Stimulated activated CD8-positive, alpha-beta memory T cell treated with anti-CD3 and anti-CD28 coated beads, Interleukin-4, amount 100 ng/mL, for 4 hours (primary cell): ENCODE results near the gene ADRA2C.

Source experiments
- DNase-seq, 2 donors: peaks; one replicate each; pipeline ENCODE4 v3.0.0-alpha.2; 2020; ENCODE audit warnings: low read depth in 2 of 2, low spot score in 1 of 2

The ADRA2C gene

DNA sequence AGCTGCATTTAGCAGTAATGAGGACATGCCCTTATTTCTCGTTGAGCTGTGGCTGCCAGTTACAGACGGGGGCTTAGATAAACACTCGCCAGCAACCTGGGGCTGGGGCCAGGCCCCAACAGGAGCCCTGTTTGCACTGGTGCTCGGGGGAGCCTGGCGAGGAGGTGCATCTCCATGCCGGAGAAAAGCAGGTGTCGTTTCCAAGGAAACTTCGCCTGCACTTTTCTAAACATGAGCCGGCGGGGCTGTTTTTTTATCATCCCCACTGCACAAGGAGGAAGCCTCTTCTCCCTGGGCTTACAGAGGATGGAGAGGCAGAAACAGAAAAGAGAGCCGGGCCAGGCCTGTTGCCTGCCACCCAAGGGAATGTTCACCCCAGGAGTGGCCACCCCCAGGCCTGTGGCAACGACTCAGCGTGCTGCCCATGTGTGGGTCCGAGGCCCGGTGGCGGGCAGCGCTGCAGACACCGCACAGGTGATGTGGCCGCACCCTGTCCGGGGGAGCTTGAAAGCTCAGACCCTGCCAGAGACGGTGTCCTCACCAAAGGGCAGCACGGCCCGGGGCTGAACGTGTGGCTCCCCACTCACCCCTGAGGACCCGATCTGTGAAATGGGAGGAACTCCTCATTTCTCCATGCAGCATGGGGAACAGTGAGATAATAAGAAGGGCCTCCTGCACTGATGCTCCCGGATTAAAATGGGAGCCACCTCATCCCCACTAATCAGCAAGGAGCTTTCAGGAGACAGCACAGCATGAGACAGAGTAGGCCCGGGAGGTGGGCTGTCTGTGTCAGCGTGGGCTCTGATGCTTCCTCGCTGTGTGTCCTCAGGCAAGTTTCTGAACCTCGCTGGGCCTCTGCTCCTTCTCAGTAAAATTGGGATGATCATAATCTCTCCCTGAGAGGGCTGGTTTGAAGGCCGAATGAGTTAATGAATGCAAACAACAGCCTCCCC, 33.8 kb upstream of the ADRA2C start:
- DNase-seq = no peak

DNA sequence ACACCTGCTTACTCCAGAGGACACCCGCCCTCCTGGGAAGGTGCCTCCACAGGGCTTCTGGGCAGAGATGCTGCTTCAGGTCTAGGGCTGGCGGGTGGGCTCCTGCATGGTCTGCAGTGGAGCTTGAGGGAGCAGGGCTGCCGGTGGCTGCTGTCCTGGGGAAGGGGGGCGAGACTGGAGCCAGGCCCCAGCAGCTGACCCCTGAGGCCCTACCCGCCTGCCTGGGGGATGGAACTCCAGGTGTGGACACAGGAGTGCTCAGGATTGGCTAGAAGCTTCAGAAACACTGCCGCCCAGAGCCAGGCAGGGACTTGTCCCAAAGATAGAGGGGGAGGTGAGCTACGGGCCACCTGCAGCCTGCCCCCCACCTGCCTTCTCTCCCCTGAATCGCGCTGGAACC, 33.0 kb upstream of the ADRA2C start:
- DNase-seq = no peak

DNA sequence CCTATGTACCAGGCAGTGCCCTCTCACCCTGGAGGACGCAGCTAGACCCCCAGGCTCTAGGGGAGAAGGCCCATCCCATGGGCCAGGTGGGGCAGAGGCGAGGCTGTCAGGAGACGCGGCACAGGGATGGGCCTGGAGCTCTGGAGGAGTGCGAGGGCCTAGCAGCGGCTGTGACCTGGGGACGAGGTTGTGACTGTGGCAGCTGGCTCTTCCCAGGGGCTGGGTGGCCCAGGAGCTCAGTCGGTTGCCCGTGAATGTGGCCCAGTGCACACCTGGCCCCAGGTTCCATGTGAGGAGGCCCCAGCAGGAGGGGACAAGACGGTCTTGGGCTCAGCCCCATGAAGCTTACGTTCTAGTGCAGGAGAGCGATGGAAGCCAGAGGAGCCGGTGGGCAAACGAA, 31.0 kb upstream of the ADRA2C start:
- no peak for DNase-seq

DNA sequence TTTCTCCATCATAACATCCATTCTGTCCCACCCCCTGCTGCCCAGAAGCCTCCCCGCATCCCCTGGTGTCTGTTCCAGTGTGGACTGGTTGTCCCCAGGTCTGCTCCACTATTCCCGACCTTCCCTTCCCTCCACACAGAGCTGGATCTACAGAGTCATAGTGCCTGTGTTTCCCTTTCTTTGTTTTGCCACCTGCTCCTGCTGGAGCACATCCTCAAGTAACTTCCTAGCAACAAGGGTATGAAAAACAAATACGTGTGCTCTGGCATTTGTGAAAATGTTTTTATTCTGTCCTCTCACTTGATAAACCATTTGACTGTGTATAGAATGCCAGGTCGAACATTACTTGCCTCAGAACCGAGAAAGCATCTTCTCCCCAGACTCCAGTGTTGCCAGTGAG, 29.9 kb upstream of the ADRA2C start:
- DNase-seq = no peak

DNA sequence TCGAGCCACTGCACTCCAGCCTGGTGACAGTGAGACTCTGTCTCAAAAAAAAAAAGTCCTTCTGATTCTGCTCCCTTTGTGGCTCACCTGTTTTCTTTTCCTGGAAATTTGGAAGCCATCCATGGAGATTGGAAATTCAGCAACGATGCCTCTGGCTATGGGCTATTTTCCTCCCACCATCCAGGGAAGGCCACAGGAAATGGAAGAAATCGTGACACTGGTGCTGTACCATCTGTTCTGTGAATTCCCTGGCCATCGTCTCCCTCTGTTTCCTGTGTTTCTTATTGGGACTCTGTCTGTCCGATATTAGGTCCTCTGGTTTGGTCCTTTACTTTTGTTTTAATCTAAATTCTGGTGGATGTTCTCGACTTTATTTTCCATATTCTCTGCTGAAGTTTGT, 29.4 kb upstream of the ADRA2C start:
- no peak for DNase-seq

DNA sequence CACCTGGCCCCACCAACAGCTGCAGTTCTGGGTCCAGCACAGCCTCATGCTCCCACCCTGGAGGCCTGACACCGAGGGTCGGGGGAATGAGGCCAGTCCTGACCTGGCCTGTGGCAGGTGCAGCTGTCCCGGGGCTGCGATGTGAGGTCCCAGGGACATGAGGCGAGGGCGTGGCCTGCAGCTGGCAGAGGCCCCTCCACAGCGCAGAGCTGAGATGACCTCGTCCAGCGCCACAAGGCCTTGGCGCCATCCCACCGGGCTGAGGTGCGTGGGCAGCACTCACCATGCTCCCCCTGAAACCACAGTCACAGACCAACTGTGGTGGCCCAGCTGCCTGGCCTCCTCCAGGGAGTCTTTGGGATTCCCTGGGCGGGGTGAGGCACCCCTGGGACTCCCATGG, 26.6 kb upstream of the ADRA2C start:
- DNase-seq = no peak

DNA sequence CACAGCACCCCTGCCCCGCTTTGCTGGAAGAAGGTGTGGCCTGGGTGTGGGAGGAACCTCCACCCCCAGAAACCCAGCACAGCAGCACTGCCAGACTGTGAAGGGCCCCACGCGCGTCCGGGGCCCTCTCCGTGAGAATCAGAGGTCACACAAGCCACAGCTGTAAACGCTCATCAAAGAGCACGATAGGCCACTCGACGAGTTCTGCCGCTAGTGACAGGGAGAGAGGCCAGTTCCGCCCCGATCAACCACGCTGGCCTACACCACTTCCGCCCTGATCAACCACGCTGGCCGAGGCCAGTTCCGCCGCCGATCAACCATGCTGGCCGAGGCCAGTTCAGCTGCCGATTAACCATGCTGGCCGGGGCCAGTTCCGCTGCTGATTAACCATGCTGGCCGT, 25.9 kb upstream of the ADRA2C start:
- no peak for DNase-seq

DNA sequence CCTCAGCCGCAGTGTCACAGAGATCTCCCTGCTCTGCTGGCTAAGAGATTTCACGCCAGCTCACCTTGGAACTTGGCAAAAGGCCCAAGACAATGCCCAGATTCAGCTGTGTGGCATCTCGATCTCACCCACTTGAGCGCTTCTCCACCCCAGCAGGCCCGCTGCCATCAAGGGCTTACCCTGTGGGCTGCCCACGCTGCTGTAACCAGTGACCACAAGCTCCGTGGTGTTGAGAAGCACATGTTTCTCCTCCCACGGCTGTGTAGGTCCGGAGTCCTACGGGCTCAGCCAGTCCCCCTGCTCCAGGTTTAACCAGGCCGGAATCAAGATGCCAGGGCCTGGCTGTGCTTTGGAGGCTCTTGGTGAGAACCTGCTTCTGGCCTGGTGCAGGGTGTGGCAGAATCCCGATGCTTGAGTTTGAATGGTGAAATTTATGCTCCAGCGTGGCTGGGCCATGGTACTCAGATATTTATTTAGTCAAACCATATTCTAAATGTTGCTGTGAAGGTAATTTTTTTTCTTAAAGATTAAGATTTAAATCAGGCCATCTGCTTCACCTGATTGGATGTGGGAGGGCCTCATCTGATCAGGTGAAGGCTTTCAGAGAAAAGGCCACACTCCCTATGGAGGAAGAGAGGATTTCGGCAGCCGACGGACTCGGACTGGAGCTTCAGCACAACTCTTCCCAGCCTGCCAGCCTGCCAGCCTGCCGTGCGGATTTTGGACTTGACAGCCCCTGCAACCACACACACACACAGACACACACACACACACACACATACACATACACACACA, 24.8 kb upstream of the ADRA2C start:
- no peak for DNase-seq

DNA sequence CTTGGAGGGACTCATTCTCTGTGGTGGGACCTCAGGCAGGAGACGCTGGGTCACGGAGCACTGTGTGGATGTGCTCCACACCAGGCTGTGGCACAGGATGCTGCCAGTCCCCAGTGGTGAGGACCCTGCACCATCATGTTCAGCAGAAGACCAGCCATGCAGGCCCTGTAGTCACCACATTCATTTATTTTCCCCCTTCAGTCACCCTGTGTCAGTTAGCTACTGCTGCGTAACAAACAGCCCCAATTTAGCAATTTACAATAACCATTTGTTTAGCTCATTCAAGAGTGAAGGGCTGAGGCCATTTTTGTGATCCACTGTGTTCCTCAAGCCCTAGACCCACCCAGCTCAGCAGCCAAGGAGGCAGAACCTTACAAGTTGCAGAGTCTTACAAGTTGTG, 23.6 kb upstream of the ADRA2C start:
- no peak for DNase-seq

DNA sequence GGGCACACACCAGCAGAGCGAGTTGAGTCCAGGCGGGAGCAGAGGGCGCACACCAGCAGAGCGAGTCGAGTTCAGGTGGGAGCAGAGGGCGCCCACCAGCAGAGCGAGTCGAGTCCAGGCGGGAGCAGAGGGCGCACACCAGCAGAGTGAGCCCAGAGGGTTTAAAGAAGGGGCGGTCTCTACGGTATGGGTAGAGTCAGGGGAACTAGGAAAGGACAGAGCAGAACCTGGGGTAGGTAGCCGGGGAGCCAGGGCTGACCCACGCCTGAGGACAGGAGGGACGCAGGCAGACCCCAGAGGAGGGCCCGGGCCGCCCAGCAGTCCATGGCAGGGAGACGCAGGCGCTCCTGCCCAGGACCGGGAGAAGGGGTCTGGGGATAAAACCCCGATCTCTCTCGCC, 22.0 kb upstream of the ADRA2C start:
- no peak for DNase-seq

DNA sequence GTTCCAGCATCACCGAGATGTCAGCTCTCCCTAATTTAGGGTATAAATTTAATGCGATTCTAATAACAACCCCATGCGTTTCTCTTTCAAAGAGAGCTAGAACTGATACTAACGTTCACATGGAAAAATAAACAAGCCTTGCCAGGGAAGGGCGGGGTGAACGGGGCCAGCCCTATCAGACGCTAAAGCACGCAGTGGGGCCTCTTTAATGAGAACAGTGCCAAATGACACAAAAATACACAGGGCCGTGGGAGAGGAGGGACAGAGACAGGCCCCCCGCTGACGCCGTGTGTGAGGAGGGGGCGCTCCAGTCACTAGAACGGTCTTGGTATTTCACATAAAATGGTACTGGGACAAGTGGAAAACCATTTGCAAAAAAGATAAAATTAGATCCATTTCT, 21.3 kb upstream of the ADRA2C start:
- no peak for DNase-seq

DNA sequence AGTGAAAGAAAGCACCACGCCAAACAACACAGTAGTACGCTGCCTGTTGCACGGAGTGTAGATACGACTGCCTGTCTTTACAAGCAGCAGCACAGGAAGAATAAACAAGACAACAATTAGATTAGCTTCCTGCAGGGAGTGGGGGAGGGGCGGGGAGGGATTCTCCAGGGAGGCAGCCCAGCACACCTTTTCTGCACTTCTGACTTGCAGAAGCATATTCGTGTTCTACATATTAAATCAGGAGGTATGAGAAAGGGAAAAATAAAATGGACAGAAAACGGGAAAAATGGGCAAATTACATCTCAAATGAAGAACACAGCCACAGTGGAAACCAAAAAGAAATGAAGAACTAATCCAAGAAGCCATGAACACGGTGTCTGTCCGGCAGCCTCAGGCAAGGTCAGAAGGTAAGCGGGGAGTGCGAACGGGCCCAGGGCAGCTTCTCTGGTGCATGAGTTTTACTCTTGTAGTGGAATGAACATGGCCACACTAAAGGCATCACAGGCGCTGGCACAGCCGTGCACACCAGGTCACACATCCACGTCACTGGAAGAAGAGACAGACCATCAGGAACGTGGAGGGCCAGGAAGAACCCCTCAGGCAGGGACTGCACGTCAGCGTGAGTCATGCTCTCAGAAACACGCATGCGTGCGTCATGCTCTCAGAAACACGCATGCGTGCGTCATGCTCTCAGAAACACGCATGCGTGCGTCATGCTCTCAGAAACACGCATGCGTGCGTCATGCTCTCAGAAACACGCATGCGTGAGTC, 20.1 kb upstream of the ADRA2C start:
- no peak for DNase-seq

DNA sequence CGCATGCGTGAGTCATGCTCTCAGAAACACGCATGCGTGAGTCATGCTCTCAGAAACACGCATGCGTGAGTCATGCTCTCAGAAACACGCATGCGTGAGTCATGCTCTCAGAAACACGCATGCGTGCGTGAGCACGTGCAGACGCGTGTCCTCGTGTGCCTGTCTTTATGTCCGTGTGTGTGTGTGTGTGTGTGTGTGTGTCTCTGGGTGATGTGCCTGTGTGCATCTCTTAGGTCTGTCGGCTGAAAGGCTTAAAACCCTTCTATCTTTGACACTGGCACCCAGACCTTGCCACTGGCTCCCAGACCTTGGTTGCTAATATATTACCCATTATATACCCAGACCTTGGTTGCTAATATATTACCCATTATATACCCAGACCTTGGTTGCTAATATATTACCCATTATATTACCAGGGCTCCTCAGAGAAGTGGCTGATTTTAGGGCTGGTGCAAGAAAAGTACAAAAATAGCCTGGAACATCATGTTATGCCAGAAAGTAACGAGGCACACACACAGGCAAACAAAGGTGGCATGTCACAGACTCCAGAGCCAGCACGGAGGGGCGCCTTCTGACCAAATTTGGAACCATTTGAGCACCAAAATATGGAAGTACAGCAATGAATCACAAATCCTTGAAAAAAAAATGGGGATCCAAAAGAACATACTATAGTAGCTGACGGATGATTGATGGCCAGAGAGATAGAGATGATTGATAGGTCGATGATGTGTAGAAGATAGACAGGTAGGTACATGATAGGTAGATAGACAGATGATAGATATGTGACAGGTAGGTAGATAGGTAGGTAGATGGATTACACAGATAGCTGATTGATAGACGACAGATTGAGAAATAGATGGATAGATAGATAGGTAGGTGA, 19.2 kb upstream of the ADRA2C start:
- DNase-seq = no peak

DNA sequence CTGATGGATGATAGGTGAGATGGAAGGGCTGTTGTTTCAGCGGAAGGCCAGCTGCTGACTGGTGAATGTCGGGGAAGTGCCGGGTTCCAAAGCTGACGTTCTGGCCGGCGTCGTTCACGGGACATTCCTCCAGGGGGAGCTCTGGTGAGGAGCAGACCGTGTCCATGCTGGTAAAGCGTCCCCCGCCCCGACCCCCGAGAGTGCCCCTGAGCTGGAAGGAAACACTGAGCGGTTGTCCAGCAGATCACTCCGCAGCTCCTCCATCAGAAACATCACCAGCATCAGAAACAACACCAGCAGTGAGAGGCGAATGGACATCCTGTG, 18.6 kb upstream of the ADRA2C start:
- DNase-seq = no peak

DNA sequence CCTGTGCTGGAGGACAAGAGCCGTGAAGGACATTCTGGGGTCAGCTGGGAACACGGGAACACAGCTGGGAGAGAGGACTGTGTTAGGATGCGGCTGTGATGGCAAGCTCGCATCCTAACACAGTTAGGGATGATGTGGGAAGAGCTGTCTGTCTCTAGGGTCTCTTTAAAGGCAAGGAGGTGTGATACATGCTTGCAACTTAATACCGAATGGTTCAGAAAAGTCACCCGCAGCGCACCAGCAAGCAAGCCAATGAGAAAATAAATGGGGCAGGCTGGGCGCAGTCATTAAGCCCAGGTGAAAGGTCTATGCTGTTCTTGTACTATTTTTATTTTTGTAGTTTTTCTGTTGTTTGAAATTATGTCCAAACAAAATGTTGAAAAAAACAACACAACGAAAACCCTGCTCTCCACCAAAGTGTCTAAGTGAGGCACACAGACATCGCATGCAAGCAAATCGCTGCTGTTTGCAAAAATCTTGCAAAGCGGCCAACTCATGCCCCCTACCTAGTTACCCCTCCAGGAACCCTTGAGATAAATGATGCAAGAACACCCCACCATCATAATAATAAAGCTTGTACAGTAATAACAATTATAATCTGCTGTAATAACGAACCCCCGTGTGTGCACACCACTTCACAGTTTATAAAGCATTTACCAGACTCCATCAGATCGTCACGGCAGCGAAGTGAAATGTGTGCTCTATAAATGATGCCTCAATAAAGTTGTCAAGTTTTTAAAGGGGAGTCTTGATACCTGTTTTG, 17.9 kb upstream of the ADRA2C start:
- no peak for DNase-seq

DNA sequence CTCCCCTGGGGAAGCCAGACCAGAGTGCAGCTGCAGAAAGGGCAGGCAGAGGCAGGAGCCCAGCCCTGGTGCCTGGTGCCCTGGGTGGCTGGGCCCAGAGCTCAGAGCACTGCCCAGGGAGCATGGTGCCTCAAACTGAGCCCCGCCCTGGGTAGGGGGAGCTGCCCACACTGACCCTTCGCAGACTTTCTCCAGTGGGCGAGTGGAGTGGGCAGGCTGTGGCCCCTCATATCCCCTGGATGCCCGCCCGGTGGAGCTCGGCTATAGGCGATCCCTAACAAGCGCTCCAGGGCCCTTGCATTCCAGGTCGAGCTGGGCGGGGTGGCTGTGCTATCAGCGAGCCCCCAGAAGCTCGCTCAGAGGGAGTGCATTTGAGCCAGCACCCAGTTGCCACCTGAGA, 17.1 kb upstream of the ADRA2C start:
- DNase-seq = no peak

DNA sequence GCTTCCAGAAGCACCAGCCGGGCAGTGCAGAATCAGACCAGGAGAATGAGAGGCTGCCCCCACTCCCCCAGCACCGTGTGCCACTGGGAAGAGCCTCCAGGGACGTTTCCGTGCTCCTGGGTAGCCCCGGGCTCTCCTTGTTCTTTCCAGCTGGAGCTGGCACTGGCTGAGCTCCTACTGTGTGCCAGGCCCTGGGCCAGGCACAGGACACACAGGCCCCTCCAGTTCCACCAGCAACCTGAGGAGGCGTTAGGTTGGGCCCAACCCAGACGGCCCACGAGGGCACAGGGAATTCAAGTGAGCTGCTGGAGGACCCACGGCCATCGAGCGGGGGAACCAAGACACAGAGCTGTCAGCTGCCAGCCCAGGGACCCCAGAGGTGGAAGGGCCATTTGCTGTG, 15.9 kb upstream of the ADRA2C start:
- DNase-seq = no peak

DNA sequence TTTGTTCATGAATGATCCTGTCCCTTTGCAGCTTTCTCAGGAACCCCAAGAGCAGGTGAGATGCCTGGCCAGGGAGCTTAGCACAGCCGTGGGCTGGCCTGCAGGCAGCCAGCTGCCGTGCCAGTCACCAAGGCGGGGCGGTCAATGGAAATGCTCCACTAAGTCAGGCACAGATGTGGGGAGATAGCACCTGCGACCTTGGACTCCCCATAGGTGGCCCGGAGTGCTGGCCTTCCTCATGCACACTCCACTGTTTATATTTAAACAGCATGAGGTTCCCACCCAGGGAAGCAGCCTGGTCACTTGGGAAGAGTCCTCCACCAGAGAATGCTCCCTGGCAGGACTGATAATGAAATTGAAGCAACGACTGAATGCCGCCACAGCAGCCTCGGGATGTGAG, 14.2 kb upstream of the ADRA2C start:
- no peak for DNase-seq

DNA sequence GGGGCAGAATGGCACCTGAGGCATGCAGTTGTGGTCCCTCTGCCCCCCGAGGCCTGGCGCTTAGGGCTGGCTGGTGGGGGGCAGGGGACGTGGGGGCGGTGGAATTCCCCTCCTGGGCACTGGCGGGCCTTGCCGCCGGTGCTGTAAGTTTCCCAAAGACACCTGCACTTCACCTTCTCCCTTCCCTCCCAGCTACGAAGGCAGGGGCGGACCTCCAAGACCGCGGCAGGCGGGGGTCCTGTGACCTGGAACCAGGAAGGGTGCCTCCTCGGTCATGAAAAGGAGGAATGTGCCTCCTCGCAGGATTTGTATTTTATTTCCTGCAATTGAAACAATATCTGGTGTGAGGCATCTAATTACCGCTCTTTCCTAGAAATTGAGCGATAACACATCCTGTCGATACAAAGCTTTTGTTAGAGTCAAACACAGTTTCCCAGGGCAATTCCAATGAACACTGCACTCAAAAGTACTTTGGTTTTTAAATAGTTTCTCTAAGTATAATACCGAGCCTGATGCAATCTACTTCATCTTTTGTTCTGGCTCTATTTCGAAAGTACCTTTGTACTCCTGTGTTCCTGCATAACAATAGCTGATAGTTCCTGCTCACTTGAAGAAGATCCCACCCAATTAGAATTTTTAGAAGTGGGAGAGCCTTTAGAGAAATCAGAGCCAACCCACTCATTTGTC, 12.3 kb upstream of the ADRA2C start:
- DNase-seq = no peak
